ENCODE results near the gene INPP4B.
"Not testable (repeated sequence)": the region's sequence is repeated elsewhere in the genome, so short reads cannot be mapped to it uniquely, and the experiment has no call there.

Gene INPP4B

DNA sequence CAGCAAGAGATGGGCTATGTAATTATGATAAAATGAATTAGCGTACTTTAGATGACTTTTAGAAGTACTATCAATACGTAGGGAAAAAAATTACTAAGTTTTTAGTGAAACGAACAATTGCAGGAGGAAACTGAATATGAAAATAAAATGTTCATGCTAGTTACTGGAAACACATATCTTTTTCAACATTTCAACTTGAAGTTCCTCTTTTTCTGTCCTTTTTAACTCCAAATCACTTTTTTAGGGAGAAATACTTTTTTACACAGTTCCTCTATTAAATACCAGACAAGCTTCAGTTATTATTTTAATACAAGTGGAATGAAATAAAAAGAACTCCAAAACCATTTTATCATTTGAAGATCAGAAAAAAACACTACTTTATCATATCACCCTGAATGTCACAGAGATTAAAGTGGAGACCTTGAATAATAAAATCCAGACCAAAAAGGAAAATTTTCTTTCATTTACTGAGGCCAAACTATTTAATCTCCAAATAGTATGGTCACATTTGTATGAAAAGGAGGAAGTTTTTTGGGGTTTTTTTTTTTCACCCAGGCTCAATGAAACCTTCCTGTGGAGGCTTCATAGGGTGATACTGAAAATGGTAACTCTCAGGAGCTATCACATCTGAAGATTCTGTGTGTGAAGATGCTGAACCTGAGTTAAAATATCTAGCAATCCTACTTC is 306.2 kb downstream of the INPP4B start:
- DNase-seq = no peak

DNA sequence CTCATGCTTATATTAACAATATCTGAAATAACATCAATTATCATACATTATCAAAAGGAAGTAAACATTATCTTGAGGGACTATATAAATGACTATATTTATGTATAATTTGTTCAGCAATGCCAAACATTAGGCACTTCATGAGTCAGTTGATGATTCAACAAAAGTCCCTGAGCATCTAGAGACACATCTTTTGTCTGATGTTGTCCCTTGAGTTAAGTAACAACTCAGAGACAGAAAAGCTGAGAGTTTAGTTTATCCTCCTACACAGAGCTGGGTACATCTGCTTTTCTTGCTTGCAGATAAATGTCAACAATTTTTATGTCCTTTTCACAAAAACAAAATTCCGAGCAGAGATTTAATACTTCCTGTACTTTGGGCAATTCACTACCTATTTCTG is 311.1 kb downstream of the INPP4B start:
- DNase-seq = no peak

DNA sequence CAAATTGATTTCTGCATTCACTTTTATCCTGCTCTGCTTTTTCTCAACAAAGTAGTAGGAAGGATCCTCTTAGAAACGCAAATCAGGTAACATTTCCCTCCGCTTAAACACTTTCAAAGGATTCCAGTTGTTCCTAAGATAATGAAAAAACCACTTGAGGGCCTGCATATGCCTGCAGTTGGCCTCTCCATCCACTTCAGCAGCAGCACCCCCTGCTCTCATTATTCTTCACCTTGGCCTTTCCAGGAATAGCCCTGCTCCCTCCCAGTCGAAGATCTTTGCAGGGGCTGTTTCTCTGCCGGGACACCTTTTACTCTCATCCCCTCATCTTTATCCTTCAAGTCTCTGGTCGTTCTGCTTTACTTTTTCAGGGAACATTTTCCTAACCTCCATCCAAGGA is 314.0 kb downstream of the INPP4B start:
- DNase-seq = no peak

DNA sequence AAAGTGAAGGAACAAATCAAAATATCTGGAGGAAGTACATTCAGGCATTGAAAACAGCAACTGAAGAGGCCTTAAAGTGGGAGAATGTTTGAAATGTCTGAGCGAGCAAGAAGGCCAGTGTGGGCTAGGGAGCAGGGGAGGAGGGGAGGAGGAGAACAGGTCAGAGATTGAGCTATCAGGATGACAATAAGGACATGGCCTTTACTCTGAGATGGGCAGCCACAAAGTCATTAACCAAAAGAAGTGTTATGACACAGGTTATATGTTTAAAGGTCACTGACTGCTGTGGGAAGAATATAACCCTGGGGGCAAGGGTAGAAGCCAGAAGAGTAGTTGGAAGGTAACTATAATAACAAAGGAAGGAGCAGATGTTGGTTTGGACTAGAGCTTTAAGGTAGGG is 315.4 kb downstream of the INPP4B start:
- DNase-seq = no peak

DNA sequence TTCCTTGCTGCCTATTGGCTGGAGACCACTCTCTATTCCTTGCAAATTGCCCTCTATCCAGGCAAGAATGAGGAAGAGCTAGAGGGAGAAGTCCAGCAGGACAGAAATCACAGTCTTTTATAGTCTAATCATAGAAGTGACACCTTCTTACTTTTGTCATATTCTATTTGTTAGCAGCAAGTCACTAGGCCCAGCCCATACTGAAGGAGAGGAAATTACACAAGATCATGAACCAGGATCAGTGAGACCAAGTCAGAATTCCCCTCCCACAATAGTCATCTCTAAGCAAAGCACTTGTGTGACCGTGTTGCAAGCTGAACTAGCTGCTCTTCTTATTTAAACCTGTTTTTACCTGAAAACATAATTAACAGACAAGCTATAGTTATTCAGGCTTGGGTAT is 317.7 kb downstream of the INPP4B start:
- no peak for DNase-seq

DNA sequence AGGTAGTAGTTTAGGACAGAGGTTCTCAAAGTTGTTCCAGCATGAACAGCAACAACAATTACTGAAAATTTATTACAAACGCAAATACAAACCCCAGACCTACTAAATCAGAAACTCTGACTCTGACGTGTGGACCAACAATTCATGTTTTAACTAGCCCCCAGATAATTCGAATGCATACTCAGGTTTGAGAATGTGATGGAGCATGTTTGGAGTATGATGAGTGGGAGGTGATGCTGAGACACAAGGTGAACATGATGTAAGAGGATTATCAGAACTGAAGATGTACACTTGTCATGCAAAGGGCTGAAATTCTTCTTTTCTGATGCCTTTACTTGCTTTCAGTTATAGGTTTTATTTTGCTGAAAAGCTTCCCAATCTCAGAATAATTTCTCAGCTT is 323.0 kb downstream of the INPP4B start:
- DNase-seq = no peak

DNA sequence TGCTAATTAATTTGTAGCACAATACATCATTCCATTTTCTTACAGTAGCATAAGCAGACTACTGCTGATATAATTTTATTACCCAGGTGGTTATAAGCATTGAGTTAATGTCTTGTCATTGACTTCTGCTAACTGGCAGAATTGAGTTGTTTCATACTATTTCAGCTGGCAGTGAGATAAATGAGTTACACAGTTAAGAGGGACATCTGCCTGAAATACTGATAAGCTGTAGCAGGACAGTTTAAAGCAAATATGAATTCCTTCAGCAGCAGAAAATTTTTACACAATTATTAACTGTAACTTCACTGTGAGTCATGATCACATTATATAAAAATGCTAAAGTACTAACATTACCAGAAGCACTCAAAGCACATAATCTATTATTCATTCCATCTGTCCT is 326.8 kb downstream of the INPP4B start:
- DNase-seq = no peak

DNA sequence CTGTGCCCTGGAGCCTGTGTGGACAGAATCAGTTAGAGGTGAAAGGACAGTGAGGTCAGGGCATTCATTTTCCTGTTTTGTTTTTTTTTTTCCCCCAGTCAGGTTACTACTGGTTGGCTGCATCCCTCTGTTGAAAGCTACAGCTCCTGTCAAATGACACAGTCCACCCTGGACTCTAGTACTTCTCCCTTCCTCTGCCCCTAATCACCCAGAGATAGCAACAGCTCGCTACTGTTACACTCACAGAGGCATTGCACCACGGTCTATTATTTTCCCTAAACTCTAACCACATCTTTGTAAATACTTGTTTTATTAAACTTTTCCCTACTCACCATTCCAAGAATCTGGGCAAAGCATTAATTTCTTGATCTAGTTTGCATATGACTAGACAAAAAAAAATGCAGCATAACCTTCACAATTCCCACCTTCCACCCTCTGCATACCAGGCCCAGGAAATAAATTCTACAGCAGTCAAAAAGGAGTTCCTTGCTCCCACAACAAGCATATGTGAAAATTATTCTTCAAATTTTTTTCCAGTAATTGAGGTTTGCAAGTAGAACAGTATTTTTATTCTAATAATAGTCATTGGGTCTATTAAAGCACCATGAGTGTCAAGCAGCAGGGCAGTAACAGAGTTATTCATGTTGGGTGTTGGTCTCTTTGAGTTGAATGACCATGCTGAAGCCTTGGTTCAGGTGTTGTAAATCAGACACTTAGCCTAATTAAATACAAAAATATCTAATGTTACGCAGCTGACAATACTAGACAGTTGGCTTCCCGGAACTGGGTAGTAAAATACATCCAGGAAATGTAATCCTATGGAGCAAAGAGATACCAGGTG is 329.2 kb downstream of the INPP4B start:
- DNase-seq = no peak

DNA sequence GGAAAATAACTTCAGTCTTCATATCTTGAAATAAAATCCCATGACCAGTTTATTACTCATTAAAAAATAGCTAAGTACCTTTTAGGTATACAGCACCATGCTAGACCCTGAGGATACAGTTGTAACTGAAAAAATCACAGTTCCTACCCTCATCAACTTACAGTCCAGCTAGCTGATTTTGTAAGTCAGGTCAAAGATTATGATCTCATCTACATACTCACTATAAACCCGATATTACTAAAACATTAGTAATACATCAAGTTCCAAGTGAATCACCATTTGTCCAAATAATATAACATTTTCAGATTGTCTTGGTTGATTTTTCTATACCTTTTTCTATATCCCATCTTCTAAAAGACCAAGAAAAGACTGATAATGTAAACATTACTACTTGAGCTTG is 333.9 kb downstream of the INPP4B start:
- no peak for DNase-seq

DNA sequence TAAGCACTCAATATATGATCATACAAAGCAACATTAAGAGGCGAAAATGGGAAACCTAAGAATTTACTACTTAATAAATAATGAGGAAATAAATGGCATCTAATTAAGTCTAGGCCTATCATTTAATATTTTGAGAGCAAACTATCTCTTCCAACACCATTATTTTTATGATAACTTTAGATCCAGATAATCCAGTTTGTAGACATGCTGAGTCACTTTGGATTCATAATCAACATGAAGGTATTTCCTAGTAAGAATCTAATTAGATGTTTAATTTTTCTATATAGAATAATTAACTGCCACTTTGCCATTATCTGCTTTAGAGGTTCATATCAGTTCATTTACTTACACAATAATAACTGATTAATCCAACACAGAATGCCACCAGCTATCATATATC is 336.2 kb downstream of the INPP4B start:
- no peak for DNase-seq

DNA sequence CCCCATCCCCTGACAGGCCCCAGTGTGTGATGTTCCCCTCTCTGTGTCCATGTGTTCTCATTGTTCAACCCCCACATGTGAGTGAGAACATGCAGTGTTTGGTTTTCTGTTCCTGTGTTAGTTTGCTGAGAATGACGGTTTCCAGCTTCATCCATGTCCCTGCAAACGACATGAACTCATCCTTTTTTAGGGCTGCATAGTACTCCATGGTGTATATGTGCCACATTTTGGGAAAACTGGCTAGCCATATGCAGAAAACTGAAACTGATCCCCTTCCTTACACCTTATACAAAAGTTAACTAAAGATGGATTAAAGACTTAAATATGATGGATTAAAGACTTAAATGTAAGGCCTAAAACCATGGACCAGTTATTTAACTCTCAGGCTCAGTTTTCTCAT is 336.7 kb downstream of the INPP4B start:
- not testable (repeated sequence) for DNase-seq

DNA sequence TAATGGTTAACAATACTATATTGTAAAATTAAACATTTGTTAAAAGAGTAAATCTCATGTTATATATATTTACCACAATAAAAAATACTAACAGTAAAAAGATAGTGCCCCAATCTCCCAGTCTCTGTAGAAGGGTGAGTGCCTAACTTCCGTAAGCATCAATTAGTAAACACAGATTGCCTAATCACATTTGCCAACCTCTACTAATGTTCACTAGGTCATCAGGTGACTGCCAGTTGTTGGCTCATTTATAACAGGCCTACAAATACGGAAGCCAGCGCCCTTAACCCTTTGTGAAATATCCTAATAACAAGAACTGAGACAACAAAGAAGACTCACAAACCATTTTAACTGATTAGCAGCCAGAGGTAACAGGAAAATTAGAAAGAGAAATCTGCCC is 345.1 kb downstream of the INPP4B start:
- no peak for DNase-seq

DNA sequence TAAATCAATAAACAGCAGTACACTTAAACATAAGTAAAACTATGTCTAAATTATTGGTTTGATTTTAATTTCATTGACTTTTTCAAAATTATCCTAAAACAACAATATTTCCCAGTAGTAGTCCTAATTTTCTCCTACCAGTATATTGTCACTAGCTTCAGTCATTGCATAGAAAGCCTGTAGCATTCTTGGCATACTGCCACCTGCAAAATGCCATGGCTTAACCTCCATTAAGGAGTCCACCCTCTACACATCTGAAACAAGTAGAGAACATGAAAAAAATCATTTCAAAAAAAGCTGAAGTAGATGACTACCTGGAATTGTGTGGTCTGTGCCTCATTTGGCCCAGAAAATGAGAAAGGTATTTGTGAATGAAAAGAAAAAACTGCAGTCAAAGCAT is 348.5 kb downstream of the INPP4B start:
- DNase-seq = no peak

DNA sequence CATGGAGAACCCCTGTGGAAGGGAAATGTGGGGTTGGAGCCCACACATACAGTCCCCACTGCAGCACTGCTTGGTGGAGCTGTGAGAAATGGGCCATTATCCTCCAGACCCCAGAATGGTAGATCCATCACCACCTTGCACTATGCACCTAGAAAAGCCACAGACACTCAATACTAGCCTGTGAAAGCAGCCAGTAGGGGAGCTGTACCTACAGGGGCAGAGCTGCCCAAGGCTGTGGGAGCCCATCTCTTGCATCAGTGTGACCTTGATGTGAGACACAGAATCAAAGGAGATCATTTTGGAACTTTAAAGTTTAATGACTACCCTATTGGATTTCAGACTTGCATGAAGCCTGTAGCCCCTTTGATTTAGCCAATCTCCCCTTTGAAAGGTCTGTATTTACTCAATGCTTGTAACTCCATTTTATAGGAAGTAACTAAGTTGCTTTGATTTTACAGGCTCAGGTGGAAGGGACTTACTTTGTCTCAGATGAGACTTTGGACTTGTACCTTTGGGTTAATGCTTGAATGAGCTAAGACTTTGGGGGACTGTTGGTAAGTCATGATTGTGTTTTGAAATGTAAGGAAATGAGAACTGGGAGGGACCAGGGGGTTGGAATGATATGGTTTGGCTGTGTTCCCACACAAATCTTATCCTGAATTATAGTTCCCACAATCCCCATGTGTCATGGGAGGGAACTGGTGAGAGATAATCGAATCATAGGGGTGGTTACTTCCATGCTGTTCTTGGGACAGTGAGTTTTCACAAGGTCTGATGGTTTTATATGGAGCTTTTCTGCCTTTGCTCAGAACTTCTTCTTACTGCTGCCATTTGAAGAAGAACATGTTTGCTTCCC is 352.6 kb downstream of the INPP4B start:
- DNase-seq = no peak

DNA sequence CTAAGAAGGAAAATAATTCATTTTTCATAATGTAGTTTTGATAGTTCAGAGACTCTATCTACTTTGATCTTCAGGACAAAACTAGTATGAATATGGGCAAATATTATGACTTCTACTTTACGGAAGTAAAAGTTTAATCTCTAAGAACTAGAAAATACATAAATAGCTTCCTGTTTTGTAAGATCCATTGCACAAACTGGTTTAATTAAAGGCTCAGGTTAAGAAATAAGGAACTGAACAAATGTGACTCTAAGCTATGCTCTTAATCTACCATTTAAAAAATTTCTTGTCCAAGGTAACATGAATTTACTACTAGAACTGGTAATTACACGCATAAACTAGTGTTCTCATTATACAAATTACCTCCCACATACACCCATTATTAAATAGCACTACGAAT is 360.6 kb downstream of the INPP4B start:
- no peak for DNase-seq

DNA sequence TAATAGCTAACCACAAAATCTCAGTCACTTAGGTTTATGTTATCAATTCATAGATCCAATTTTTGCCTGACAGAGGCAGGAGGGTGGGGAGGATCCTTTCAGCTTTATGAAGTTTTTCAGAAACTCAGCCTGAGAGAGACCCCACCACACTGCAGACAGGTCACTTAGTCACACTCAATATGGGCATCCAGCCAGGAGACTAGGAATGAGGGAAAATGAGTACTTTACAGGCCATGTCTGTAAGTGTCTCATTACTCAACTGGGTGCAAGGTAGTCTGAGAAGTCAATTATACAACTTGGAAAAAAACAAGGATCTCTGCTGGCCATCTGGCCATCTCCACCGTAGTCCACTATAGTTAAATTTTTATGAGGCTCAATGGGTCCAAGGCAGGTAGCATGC is 365.9 kb downstream of the INPP4B start:
- no peak for DNase-seq

DNA sequence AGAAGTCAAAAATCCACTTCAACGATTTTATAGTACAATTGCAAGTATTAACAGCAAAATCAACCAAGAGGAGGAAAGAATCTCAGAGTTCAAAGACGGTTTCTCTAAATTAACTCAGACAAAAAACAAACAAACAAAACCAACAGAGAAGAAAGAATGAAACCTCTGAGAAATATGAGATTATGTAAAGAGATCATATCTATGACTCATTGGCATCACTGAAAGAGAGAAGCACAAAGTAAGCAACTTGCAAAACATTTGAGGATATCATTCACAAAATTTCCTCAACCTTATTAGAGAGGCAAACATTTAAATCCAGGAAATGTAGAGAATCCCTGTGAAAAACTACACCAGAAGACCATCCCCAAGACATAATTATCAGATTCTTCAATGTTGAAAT is 370.4 kb downstream of the INPP4B start:
- peak in 1 of 5 donors; percentile 7 for DNase-seq

DNA sequence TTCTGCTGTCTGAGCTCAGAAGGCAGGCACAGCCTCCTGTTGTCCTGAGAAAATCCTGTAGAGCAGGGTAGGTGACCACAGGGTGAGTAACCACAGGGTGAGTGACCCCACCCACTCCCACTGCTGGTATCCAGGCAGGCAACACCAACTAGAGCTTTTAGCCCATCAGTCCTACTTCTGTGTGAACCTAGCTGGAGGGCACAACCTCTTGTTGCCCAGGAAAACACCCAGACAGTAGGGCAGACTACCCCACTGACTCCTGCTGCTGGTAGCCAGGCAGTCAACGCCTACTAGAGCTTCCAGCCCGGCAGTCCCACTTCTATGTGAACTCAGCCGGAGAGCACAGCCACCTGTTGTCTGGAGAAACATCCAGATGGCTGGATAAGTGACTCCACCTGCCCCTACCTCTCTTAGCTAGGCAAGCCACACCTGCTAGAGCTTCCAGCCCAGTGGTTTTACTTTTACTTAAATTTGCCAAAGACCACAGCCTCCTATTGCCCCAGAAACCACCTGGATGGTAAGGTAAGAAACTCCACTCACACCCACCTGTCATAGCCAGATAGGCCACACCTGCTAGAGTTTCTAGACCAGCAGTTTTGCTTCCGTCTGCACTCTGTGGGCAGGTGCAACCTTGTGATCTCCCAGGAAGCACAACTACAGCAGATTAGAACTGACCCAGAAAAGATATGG is 371.6 kb downstream of the INPP4B start:
- no peak for DNase-seq

DNA sequence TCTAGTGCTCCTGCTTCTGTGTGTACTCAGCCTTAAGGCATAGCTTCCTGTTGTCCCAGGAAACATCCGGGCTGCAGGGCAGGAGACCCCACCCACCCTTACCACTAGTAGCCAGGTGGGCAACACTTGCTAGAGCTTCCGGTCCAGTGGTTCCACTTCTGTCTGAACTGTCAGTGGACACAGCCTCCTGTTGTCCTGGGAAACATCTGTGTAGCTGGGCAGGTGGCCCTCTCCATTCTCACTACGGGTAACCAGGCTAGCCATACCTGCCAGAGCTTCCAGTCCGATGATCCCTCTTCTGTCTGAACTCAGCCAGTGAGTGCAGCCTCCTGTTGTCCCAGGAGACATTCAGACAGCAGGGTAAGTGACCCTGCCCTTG is 372.2 kb downstream of the INPP4B start:
- DNase-seq = no peak

DNA sequence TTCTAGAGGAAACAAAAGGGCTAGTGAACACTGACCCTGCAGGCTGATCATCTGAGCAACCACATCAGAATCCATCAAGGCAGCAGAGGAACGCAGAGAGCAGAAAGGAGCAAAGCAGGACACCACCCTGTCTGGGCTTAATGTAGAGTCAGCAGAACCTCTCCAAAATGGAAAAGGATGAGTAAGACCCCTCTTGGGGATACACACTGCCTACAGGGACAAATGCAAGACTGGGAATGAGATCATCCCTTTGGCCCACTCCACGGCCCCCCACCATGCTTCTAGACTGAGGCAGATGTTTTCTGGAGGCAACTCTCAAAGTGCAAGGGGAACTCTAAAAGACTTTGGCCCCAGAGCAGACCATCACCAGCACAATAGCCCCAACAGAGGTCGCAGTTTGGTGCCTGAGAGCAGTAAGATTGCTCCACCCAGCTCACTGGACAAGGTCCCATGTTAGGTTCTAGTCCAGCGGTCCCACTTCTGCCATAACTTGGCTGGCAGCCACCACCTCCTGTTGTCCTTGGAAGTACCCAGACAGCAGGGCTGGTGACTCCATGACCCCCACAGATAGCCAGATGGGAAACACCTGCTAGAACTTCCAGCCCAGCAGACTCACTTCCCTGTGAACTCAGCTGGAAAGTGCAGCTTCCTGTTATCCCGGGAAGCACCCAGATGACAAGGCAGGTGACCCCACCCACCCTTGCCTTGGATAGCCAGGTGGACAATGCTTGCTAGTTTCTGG is 372.7 kb downstream of the INPP4B start:
- DNase-seq = no peak

DNA sequence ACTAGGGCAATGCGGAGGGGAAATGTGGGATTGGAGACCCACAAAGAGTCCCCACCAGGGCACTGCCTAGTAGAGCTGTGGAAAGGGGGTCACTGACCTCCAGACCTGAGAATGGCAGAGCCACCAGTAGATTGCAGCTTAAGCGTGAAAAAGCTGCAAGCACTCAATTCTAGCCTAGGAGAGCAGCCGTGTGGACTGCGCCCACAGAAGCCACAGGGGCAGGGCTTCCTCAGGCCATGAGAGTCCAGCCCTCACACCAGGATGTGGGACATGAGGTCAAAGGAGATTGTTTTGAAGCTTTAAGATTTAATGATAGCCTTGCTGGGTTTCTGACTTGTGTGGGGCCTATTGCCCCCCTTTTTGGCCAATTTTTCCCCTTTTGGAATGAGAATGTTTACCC is 379.0 kb downstream of the INPP4B start:
- DNase-seq = no peak

DNA sequence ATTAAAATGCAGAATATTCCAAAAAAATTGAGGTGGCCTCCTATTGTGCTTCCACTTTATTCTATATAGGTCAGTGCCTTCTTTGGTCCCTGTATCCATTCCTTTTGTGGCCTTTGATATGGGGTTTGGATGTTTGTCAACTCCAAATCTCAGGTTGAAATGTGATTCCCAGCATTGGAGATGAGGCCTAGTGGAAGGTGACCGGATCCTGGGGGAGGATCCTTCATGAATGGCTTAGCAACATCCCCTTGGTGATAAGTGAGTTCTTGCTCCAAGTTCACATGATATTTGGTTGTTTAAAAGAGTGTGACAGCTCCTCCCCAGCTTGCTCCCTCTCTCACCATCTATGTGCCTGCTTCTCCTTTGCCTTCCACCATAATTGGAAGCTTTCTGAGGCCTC is 380.6 kb downstream of the INPP4B start:
- DNase-seq = no peak
